Neural cell (in vitro differentiated cells): ENCODE measurements around the gene AHNAK2.

Experiments used
- EP300 ChIP-seq: fragments of 450-650 bp; conservative IDR thresholded peaks from 2 replicates; pipeline ENCODE4 v1.6.1; 2014; ENCODE audit warnings: antibody characterized with exemption, mild to moderate bottlenecking, moderate library complexity; ENCODE audit not compliant: poor library complexity, severe bottlenecking
- EZH2 ChIP-seq: fragments of 200-600, 300-800 bp; shearing (Covaris generic), sonication (generic); IDR thresholded peaks from 2 replicates; pipeline ENCODE4 v1.6.1; 2014; ENCODE audit warnings: antibody characterized with exemption, low read length, borderline replicate concordance, mild to moderate bottlenecking; ENCODE audit not compliant: insufficient read depth, poor library complexity, severe bottlenecking
- POLR2AphosphoS5 ChIP-seq: IDR thresholded peaks from 2 replicates; pipeline ENCODE4 v1.6.1; 2012
- TF ChIP-seq, protein P1 (sequence below): fragments of 450-650 bp; IDR thresholded peaks from 2 replicates; pipeline ENCODE4 v1.5.1; 2014; ENCODE audit warnings: antibody characterized with exemption, mild to moderate bottlenecking, moderate library complexity; ENCODE audit not compliant: poor library complexity, severe bottlenecking

DNA sequence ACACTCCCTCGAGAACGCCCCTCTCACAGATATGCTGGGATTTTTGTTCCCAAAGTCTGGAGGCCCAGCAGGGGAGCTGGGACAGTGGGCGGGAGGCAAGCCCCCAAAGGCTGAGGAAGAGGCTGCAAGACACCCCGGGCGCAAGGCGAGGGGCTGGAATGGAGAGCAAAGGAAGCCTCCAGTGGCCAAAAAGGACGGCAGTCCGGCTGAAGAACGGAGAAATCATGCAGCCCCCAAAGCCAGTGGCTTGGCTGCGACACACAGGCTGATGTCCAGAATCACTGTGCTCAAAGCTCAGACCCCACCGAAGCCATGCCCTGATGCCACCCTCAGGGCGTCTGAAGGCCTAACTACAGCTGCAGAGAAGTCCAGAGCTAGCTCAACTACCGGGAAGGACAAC, 18.3 kb upstream of the AHNAK2 start:
- TF ChIP-seq, protein P1, sequence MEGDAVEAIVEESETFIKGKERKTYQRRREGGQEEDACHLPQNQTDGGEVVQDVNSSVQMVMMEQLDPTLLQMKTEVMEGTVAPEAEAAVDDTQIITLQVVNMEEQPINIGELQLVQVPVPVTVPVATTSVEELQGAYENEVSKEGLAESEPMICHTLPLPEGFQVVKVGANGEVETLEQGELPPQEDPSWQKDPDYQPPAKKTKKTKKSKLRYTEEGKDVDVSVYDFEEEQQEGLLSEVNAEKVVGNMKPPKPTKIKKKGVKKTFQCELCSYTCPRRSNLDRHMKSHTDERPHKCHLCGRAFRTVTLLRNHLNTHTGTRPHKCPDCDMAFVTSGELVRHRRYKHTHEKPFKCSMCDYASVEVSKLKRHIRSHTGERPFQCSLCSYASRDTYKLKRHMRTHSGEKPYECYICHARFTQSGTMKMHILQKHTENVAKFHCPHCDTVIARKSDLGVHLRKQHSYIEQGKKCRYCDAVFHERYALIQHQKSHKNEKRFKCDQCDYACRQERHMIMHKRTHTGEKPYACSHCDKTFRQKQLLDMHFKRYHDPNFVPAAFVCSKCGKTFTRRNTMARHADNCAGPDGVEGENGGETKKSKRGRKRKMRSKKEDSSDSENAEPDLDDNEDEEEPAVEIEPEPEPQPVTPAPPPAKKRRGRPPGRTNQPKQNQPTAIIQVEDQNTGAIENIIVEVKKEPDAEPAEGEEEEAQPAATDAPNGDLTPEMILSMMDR, result no peak
- no peak for TF ChIP-seq POLR2AphosphoS5
- no peak for TF ChIP-seq EZH2
- TF ChIP-seq EP300, result no peak
